Neuron (in vitro differentiated cells): ENCODE results near the gene NUDT6.

Source experiments
- H2AFZ ChIP-seq: one replicate; pipeline ENCODE4 v1.6.1; 2013; ENCODE audit warnings: low read depth, mild to moderate bottlenecking, inconsistent platforms, low read length, moderate library complexity
- H3K27me3 ChIP-seq: one replicate; pipeline ENCODE4 v1.6.1; 2013; ENCODE audit warnings: low read length; ENCODE audit not compliant: insufficient read depth
- H3K36me3 ChIP-seq: one replicate; pipeline ENCODE4 v1.6.1; 2013; ENCODE audit warnings: low read length; ENCODE audit not compliant: insufficient read depth
- H3K4me1 ChIP-seq: one replicate; pipeline ENCODE4 v1.6.1; 2013; ENCODE audit warnings: low read length; ENCODE audit not compliant: insufficient read depth
- H3K4me3 ChIP-seq: 2 replicates; pipeline ENCODE4 v1.5.1; 2013; ENCODE audit warnings: mild to moderate bottlenecking, low read length, moderate library complexity
- H3K9me3 ChIP-seq: one replicate; pipeline ENCODE4 v1.6.1; 2013; ENCODE audit warnings: low read length

The NUDT6 gene

GRCh38 chr4:122921971-122922876, at the start of gene NUDT6:
Gene NUDT6 (minus strand): TSS chr4:122922597. CDS start chr4:122922572, 25 bp downstream.
- H3K4me3 ChIP-seq: peak within 1 kb of the TSS; percentile 91
- H3K4me1 ChIP-seq: peaks cover 10% of the 10 kb centered on the region
- peak within 1 kb of the TSS; percentile 96 for H2AFZ ChIP-seq
- H3K9me3 ChIP-seq: no peaks in the 10 kb centered on the region
- H3K27me3 ChIP-seq: no peaks in the 10 kb centered on the region
- no peaks in the 10 kb centered on the region for H3K36me3 ChIP-seq

GRCh38 chr4:122968227-122968812, 45.9 kb upstream of the NUDT6 start:
- H2AFZ ChIP-seq: no peak overlapping the region
- H3K9me3 ChIP-seq: no peaks in the 10 kb centered on the region
- H3K27me3 ChIP-seq: no peaks in the 10 kb centered on the region
- H3K4me3 ChIP-seq: no peak overlapping the region
- no peaks in the 10 kb centered on the region for H3K4me1 ChIP-seq
- H3K36me3 ChIP-seq: no peaks in the 10 kb centered on the region

GRCh38 chr4:122967231-122967630, 44.8 kb upstream of the NUDT6 start:
- Histone ChIP-seq H2AFZ (no peak overlapping the region), H3K9me3 (no peaks in the 10 kb centered on the region), H3K27me3 (no peaks in the 10 kb centered on the region), H3K36me3 (peaks cover 4% of the 10 kb centered on the region), H3K4me3 (no peak overlapping the region), H3K4me1 (no peaks in the 10 kb centered on the region)

GRCh38 chr4:122966201-122966600, 43.8 kb upstream of the NUDT6 start:
- no peak overlapping the region for H2AFZ ChIP-seq
- no peaks in the 10 kb centered on the region for H3K4me1 ChIP-seq
- no peaks in the 10 kb centered on the region for H3K27me3 ChIP-seq
- no peak overlapping the region for H3K4me3 ChIP-seq
- peaks cover 7% of the 10 kb centered on the region for H3K36me3 ChIP-seq
- H3K9me3 ChIP-seq: peaks cover 5% of the 10 kb centered on the region

- H3K4me1 ChIP-seq: no peaks in the 10 kb centered on the region
- no peak overlapping the region for H2AFZ ChIP-seq
- H3K9me3 ChIP-seq: peaks cover 5% of the 10 kb centered on the region
- H3K27me3 ChIP-seq: no peaks in the 10 kb centered on the region
- H3K36me3 ChIP-seq: peaks cover 7% of the 10 kb centered on the region
- no peak overlapping the region for H3K4me3 ChIP-seq
These were observed 40.8 kb upstream of the NUDT6 start for GRCh38 chr4:122963216-122963615.

- H3K9me3 ChIP-seq: peaks cover 5% of the 10 kb centered on the region
- no peaks in the 10 kb centered on the region for H3K27me3 ChIP-seq
- H2AFZ ChIP-seq: no peak overlapping the region
- H3K4me3 ChIP-seq: no peak overlapping the region
- H3K36me3 ChIP-seq: peaks cover 7% of the 10 kb centered on the region
- H3K4me1 ChIP-seq: no peaks in the 10 kb centered on the region
These were observed 38.2 kb upstream of the NUDT6 start for GRCh38 chr4:122960611-122961000.

- peaks cover 7% of the 10 kb centered on the region for H3K36me3 ChIP-seq
These were observed 37.7 kb upstream of the NUDT6 start for GRCh38 chr4:122959981-122960610.

GRCh38 chr4:122959441-122959840, 37.0 kb upstream of the NUDT6 start:
- Histone ChIP-seq H3K36me3 (peaks cover 7% of the 10 kb centered on the region), H3K4me1 (no peaks in the 10 kb centered on the region), H3K4me3 (no peak overlapping the region), H3K9me3 (peaks cover 5% of the 10 kb centered on the region), H3K27me3 (no peaks in the 10 kb centered on the region), H2AFZ (no peak overlapping the region)

More at GRCh38 chr4:122959981-122960610, 37.7 kb upstream of the NUDT6 start:
- Histone ChIP-seq H3K27me3 (no peaks in the 10 kb centered on the region), H3K4me3 (no peak overlapping the region), H2AFZ (no peak overlapping the region), H3K4me1 (no peaks in the 10 kb centered on the region), H3K9me3 (peaks cover 5% of the 10 kb centered on the region)

GRCh38 chr4:122958505-122958904, 36.1 kb upstream of the NUDT6 start:
- Histone ChIP-seq H3K27me3 (no peaks in the 10 kb centered on the region), H3K4me1 (no peaks in the 10 kb centered on the region), H2AFZ (no peak overlapping the region), H3K9me3 (peaks cover 5% of the 10 kb centered on the region), H3K36me3 (peaks cover 7% of the 10 kb centered on the region), H3K4me3 (no peak overlapping the region)

GRCh38 chr4:122953924-122954323, 31.5 kb upstream of the NUDT6 start:
- no peak overlapping the region for H3K4me3 ChIP-seq
- H3K4me1 ChIP-seq: no peaks in the 10 kb centered on the region
- H3K36me3 ChIP-seq: peaks cover 42% of the 10 kb centered on the region
- H2AFZ ChIP-seq: no peak overlapping the region
- no peaks in the 10 kb centered on the region for H3K27me3 ChIP-seq
- no peaks in the 10 kb centered on the region for H3K9me3 ChIP-seq

GRCh38 chr4:122952028-122952427, 29.6 kb upstream of the NUDT6 start:
- Histone ChIP-seq H3K36me3 (peaks cover 56% of the 10 kb centered on the region), H3K27me3 (no peaks in the 10 kb centered on the region), H3K4me1 (no peaks in the 10 kb centered on the region), H2AFZ (no peak overlapping the region), H3K9me3 (no peaks in the 10 kb centered on the region), H3K4me3 (no peak overlapping the region)

- Histone ChIP-seq H3K4me3 (no peak overlapping the region), H3K27me3 (no peaks in the 10 kb centered on the region), H3K4me1 (no peaks in the 10 kb centered on the region), H3K36me3 (peaks cover 57% of the 10 kb centered on the region), H2AFZ (no peak overlapping the region), H3K9me3 (peaks cover 3% of the 10 kb centered on the region)
These were observed 26.3 kb upstream of the NUDT6 start for GRCh38 chr4:122948671-122949070.

GRCh38 chr4:122946142-122946541, 23.7 kb upstream of the NUDT6 start:
- H2AFZ ChIP-seq: no peak overlapping the region
- peaks cover 34% of the 10 kb centered on the region for H3K36me3 ChIP-seq
- H3K4me3 ChIP-seq: no peak overlapping the region
- no peaks in the 10 kb centered on the region for H3K27me3 ChIP-seq
- H3K4me1 ChIP-seq: no peaks in the 10 kb centered on the region
- peaks cover 3% of the 10 kb centered on the region for H3K9me3 ChIP-seq
